ENCODE measurements around the gene TRIM36.

The TRIM36 gene

DNA sequence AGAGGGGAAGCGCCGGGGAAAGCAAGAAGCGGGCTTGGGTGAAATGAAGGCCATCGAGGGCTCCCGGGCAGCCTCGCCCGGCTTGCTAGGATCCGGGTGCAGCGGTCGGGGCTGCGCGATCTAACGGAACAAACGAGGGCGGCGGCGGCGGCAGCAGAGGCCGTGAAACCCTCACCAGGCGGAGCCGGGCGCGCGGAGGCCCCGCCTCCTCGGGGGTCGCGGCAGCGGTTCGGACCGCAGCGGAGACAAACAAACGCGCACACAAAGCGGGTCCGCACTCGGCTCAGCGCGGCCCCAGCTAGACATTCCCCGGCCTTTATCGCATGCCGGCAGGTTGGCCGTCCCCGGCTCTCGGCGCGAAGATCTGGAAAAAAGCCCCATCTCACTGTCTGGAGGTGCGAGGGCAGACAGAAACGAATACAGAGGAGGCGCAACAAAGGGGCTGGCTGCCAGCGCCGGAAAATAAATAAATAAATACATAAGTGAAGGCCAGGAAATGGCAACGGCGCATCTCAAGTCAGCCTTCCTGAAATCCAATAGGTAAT, 10.5 kb upstream of the TRIM36 start:
- H3K4me3 Mint-ChIP-seq: peak overlapping the region; percentile 79
- peaks cover 84% of the 10 kb centered on the region for H3K27me3 Mint-ChIP-seq (ENCODE audit: low read depth)
- peaks cover 3% of the 10 kb centered on the region for H3K4me1 Mint-ChIP-seq (ENCODE audit: low read depth)
- no peak overlapping the region for H3K27ac Mint-ChIP-seq
- no peaks in the 10 kb centered on the region for H3K36me3 Mint-ChIP-seq (ENCODE audit: low read depth)
- no peaks in the 10 kb centered on the region for H3K9me3 Mint-ChIP-seq

DNA sequence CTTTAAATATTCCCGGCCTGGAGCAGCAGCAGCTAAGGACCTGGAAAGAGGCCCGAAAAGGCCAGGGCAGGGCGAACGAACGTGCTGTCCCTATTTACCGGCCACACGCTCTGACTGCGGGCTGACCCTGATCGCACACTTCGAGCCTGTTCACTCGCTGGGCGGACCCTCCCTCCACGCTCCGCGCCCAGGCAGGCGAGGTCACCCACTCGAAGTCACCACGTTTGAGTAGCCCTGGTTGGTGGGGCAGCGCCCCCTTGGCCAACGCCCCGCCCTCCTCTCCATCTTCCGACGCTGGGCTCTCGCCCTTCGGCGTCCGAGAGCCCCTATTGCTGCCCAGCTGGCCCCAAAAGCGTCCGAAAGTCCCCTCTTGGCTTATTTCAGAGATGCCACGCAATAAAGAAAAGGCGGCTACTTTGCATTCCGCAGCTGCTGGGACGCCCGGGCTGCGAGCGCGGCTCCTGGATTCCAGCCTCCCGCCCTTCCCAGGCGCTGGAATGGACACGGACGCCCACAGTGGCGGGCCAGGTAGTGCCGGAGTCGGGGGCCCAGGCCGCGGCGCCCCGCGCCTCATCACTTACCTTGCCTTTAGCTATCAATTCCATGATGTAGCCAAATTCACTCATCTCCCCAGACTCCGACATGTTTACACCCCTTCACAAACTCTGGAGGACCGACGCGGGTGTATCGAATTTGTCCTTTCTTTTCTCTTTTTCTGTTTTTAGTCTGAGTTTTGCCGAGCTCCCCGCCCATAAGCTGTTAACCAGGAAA, 9.9 kb upstream of the TRIM36 start:
- Mint-ChIP-seq H3K9me3 (no peaks in the 10 kb centered on the region), H3K27ac (no peak overlapping the region), H3K4me3 (peak overlapping the region; percentile 79), H3K36me3 (ENCODE audit: low read depth) (no peaks in the 10 kb centered on the region), H3K27me3 (ENCODE audit: low read depth) (peaks cover 85% of the 10 kb centered on the region), H3K4me1 (ENCODE audit: low read depth) (peaks cover 3% of the 10 kb centered on the region)

DNA sequence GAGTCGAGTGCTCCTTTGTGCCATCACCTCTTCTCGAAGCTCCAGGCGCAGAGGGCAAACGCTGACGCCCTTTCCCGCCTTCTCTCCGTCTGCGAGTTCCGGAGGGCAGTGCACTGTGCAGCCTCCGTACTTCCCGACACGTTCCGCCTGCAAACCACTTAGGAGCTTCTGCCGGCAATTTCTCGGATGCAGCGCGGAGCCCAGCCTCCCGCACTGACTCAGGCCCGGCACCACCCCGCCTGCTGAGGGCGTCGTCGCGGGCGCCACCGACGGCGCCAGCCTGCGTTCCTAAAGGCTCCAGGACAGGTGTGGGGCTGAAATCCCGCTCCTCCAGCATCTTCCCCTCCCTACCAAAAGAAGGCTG, 9.3 kb upstream of the TRIM36 start:
- Mint-ChIP-seq H3K27ac (no peak overlapping the region), H3K9me3 (no peaks in the 10 kb centered on the region), H3K4me1 (ENCODE audit: low read depth) (peaks cover 3% of the 10 kb centered on the region), H3K4me3 (no peak overlapping the region), H3K27me3 (ENCODE audit: low read depth) (peaks cover 85% of the 10 kb centered on the region), H3K36me3 (ENCODE audit: low read depth) (no peaks in the 10 kb centered on the region)

DNA sequence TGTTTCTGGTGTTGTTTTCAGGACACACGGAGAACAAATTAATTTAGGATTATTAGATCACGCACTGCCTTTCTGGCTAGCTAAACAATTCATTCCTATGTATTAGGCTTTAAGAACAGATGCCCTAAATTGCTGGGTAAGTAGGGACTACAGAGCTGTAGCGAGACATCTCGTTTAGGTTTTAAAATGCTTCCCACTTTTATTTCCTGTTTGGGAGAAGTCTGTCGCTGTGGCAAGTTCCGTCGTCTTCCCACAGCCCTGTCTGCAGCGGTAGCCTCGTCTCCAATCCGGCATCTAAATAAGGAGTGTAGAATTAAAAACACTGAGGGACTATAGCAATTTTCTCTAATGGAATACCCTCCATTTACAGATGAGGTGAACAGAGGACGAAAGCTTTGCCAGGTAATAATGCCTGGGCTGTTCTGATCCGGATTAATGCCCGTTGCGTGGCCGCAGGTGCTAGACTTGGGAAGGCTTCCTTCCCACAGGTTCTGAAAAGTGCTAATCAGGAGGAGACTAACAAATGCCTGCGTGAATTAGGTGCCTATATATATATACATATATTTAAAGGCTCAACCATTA, 1.3 kb upstream of the TRIM36 start:
- H3K27ac Mint-ChIP-seq: no peak overlapping the region
- peak overlapping the region; percentile 69 for H3K4me3 Mint-ChIP-seq
- H3K4me1 Mint-ChIP-seq (ENCODE audit: low read depth): peaks cover 11% of the 10 kb centered on the region
- peaks cover 6% of the 10 kb centered on the region for H3K9me3 Mint-ChIP-seq
- peaks cover 2% of the 10 kb centered on the region for H3K36me3 Mint-ChIP-seq (ENCODE audit: low read depth)
- peaks cover 65% of the 10 kb centered on the region for H3K27me3 Mint-ChIP-seq (ENCODE audit: low read depth)

DNA sequence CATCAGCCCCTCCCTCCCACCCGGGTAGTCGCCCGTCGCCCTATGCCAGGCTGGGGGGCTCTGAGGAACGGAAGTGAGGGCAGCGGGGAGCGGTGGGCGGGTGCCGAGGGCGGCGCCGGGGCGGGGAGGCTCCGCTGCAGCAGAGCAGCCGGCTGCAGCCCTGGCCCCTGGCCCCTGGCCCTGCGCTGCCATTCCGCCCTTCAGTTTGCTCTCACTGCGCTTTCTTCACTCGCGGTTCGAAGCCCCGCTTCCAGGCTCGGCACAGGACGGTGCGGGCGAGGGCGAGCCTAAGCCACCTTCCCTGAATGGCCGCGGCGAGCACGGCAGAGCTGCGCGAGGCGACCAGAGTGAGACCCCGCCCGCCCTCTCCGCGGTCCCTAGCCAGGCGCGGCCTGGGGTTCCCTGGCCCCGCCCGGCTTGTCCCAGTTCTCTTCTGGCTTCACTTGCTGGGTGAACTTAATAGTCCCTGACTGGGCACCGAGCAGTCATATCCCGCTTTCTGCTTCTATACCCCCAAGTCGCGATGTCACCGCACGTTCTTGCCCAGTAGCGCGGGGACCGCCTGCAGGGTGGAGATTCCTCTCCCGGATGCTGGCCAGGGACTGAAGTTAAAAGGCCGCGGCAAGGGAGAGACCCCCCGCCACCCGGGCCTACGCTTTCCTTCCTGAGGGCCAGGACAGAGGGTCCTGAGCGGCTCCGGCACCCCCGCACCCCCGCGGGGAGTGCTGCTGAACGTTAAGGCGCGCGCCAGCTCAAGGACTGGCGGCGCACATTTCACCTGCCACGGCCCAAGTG, 623 bp upstream of the TRIM36 start:
- Mint-ChIP-seq H3K27ac (no peak overlapping the region), H3K36me3 (ENCODE audit: low read depth) (peaks cover 2% of the 10 kb centered on the region), H3K9me3 (peaks cover 6% of the 10 kb centered on the region), H3K27me3 (ENCODE audit: low read depth) (peaks cover 65% of the 10 kb centered on the region), H3K4me3 (peak overlapping the region; percentile 79), H3K4me1 (ENCODE audit: low read depth) (peaks cover 11% of the 10 kb centered on the region)

DNA sequence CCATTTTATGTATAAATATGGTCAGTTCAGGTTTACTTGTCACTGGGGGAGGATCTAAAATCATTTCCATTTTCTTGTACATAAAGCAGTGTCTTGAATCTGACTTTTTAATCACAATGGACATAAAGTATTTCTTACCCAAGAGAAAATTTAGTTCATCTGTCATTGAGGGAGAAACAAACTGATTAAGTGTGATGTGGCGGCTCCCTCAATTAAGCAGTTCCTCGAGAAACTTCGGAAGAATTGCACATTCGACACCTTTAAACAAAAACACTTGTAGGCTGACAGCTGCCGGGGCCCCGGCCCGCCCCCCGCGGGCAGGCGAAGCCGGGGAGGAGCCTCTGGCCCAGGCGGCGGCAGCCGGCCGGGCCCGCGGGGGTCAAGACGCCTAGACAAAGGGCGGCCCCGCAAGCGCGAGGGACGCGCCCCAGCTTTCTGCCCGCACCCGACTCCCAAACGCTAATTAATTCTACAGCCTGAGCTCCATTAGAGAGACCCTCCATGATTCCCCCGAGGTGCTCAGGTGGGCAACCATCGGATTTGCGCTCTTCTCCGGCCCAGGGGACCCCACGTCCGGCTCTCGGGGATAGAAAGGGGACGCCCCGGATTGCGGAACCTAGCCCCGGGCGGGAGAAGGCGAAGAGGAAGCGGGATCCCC, 750 bp downstream of the TRIM36 start:
- Mint-ChIP-seq H3K27me3 (ENCODE audit: low read depth) (peaks cover 64% of the 10 kb centered on the region), H3K27ac (no peak overlapping the region), H3K9me3 (peaks cover 12% of the 10 kb centered on the region), H3K4me3 (peak overlapping the region; percentile 79), H3K4me1 (ENCODE audit: low read depth) (peaks cover 11% of the 10 kb centered on the region), H3K36me3 (ENCODE audit: low read depth) (peaks cover 2% of the 10 kb centered on the region)

DNA sequence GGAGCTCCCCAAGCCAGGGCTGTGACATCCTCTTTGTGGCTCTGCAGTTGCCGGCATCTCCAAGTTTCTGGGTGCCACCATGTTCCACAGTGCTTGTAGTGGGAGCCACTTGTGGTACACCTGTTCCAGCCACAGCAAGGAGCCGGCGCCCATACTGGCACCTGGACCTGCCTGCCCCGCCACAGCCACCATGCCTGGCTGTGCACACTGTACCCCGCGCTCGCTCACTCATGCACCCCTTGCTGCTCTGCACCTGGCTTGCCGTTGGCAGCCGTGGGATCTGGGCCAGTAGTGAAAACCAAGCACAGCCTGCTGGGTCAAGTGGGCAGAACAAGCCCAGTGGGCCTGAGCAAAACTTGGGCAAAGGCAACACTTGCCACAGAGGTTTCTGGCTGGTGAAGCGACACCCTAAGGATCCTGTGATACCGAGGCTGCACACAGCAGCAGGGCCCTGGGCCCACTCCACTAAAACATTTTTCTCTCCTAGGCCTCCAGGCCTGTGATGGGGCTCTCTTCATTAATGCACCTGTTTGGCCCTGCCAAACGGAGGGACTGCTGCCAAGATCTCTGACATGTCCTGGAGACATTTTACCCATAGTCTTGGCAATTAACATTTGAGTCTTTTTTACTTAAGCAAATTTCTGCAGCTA, 2.8 kb downstream of the TRIM36 start:
- no peak overlapping the region for H3K4me3 Mint-ChIP-seq
- no peak overlapping the region for H3K27ac Mint-ChIP-seq
- H3K9me3 Mint-ChIP-seq: peaks cover 12% of the 10 kb centered on the region
- H3K27me3 Mint-ChIP-seq (ENCODE audit: low read depth): peaks cover 53% of the 10 kb centered on the region
- peaks cover 2% of the 10 kb centered on the region for H3K36me3 Mint-ChIP-seq (ENCODE audit: low read depth)
- H3K4me1 Mint-ChIP-seq (ENCODE audit: low read depth): peaks cover 11% of the 10 kb centered on the region

DNA sequence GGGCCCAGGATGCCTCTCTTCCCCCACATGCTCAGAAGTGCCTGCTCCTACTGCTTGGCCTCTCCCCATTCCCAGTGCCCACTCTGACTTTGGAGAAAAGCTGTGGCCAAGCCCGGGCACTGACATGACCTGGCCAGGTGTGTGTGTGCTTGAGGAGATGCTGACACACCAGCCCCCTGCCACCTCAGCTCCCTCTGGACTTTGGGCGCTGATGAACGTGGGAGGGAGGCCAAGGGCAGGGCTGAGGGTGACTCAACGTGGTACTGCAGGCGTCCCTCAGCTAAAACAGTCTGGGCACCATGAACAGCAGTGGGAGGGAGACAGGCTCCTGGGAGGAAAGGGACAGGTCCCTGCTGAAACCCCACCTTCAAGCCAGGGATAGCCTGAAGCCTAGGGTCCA, 3.9 kb downstream of the TRIM36 start:
- Mint-ChIP-seq H3K27ac (no peak overlapping the region), H3K36me3 (ENCODE audit: low read depth) (peaks cover 2% of the 10 kb centered on the region), H3K4me1 (ENCODE audit: low read depth) (peaks cover 6% of the 10 kb centered on the region), H3K9me3 (peaks cover 12% of the 10 kb centered on the region), H3K27me3 (ENCODE audit: low read depth) (peaks cover 49% of the 10 kb centered on the region), H3K4me3 (no peak overlapping the region)

DNA sequence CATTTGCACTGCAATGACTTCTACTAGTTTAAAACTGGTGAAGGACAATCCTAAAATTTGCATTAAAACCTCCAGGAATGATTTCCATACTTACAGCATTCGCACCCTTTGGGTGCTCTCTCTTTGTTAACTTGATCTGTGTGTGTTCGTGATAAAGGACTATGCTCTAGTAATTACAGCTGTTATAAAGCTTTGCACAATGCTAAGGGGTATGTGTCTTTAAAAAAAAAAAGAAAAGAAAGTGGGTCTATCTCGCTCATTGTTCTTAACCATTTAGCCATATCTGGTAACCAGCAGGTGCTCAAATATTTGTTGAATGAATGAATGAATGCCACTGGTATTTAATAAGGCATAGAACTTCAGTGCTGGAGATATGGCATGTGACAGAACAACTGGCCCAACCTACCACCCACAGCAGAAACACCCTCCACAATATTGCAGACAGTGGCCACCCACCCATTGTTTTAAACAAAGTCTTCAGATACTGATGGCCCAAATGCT, 8.7 kb downstream of the TRIM36 start:
- Mint-ChIP-seq H3K4me3 (no peak overlapping the region), H3K27ac (no peak overlapping the region), H3K36me3 (ENCODE audit: low read depth) (no peaks in the 10 kb centered on the region), H3K27me3 (ENCODE audit: low read depth) (peaks cover 35% of the 10 kb centered on the region), H3K4me1 (ENCODE audit: low read depth) (no peaks in the 10 kb centered on the region), H3K9me3 (peaks cover 6% of the 10 kb centered on the region)

DNA sequence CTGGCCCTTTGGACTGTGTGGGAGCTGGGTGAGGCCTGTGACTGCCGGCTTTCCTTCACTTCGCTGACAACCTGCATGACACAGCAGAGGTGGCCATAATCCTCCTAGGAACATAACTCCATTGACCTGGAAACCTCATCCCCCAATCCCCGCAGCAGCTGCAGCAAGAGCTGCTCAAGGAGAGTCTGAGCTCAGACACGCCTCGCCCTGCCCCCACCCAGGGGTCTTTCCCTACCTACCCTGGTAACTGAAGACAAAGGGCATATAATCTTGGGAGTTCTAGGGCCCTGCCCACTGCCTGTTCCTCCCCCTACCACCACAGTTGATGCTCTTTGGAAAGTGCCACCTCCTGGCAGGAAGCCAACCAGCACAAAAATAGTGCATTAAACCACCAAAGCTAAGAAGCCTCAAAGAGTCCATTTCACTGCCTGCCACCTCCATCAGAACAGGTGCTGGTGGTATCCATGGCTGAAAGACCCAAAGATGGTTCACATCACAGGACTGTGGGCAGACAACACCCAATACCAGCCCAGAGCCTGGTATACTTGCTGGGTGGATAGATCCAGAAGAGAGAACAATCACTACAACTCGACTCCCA, 18.4 kb downstream of the TRIM36 start:
- H3K36me3 Mint-ChIP-seq (ENCODE audit: low read depth): no peaks in the 10 kb centered on the region
- no peaks in the 10 kb centered on the region for H3K4me1 Mint-ChIP-seq (ENCODE audit: low read depth)
- no peak overlapping the region for H3K27ac Mint-ChIP-seq
- H3K4me3 Mint-ChIP-seq: no peak overlapping the region
- H3K9me3 Mint-ChIP-seq: peaks cover 17% of the 10 kb centered on the region
- H3K27me3 Mint-ChIP-seq (ENCODE audit: low read depth): peaks cover 20% of the 10 kb centered on the region

DNA sequence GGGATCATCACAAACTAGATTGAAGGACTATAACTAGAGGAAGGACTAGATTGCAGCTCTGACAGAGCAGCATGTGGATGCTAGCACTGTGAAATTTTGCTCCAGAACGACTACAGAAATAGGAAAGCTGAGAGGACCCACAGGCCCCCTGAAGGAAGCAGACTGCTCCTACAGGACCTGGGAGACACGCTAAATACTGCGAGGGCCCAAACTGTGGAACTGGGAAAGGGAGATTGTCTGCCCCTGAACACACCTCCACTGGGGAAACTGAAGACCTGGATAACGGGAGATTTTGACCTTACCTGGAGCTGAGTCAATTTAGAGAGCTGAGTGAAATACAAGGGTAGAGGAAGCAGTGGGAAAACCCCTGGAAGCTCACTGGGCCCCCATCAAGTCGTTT, 19.2 kb downstream of the TRIM36 start:
- H3K27me3 Mint-ChIP-seq (ENCODE audit: low read depth): peaks cover 12% of the 10 kb centered on the region

DNA sequence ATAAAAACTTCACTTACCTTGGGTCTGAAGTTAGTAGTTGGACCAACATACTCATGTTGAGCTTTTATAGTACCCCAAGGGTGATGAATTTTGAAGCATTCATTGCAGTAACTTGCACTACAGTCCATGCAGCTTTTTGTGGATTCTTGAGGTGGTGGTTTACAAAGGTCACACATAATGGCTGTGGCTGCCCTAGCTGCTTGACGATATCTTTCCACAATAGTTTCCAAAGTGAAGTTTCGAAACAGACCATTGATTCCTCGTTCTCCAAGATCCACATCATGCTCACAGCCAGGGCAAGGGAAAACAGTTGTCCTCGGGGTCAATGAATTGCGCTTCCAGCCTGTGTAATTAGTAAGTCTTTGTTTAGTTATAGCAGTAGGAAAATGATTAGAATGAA, 22.7 kb downstream of the TRIM36 start:
- no peak overlapping the region for H3K4me3 Mint-ChIP-seq
- no peak overlapping the region for H3K27ac Mint-ChIP-seq
- no peaks in the 10 kb centered on the region for H3K36me3 Mint-ChIP-seq (ENCODE audit: low read depth)
- no peaks in the 10 kb centered on the region for H3K4me1 Mint-ChIP-seq (ENCODE audit: low read depth)
- H3K27me3 Mint-ChIP-seq (ENCODE audit: low read depth): peaks cover 9% of the 10 kb centered on the region
- H3K9me3 Mint-ChIP-seq: peaks cover 7% of the 10 kb centered on the region

More for the DNA sequence above, 19.2 kb downstream of the TRIM36 start:
- Mint-ChIP-seq H3K36me3 (ENCODE audit: low read depth) (no peaks in the 10 kb centered on the region), H3K4me1 (ENCODE audit: low read depth) (no peaks in the 10 kb centered on the region), H3K4me3 (no peak overlapping the region), H3K9me3 (peaks cover 17% of the 10 kb centered on the region), H3K27ac (no peak overlapping the region)

DNA sequence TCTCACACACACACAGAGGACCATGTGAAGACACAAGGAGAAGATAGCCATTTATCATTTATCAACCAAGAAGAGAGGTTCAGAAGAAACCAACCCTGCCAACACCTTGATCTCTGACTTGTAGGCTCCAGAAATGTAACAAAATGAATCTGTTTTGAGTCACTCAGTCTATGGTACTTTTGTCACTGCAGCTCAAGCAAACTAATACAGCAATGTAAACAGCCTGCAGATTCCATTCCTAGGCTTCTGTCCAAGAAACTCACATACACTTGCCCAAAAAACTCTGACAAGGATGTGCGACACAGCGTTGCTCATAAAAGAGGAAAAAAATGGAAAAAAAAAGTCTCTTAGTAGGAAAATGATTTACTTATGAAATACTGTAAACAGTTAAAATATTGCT, 33.4 kb downstream of the TRIM36 start:
- Mint-ChIP-seq H3K4me1 (ENCODE audit: low read depth) (no peaks in the 10 kb centered on the region), H3K4me3 (no peak overlapping the region), H3K27ac (no peak overlapping the region), H3K27me3 (ENCODE audit: low read depth) (peaks cover 33% of the 10 kb centered on the region), H3K9me3 (no peaks in the 10 kb centered on the region), H3K36me3 (ENCODE audit: low read depth) (no peaks in the 10 kb centered on the region)
